Smooth muscle cell (in vitro differentiated cells): ENCODE data around the gene STPG4. TPM values are rescaled to one million over a fixed set of nuclear protein-coding genes. Genes with fewer than 3 reads are reported as not detected.

Experiments
- DNase-seq: peaks from one replicate; lab custom pipeline; 2025; ENCODE audit not compliant: unreplicated experiment; lab: John Stamatoyannopoulos, UW
- H2AFZ ChIP-seq: fragments of 200-600 bp; sonication (generic); 2 replicates; pipeline ENCODE4 v1.6.0; 2016; ENCODE audit warnings: antibody characterized with exemption, low read depth, mild to moderate bottlenecking
- H3F3A ChIP-seq: fragments of 200-600 bp; sonication (generic); 2 replicates; pipeline ENCODE4 v1.6.0; 2017; ENCODE audit warnings: antibody characterized with exemption, low read depth
- H3K27ac ChIP-seq: fragments of 200-600 bp; sonication (generic); 2 replicates; pipeline ENCODE4 v1.5.1; 2016; ENCODE audit warnings: low read depth, mild to moderate bottlenecking
- H3K27me3 ChIP-seq: fragments of 200-600 bp; sonication (generic); 2 replicates; pipeline ENCODE4 v1.6.1; 2016; ENCODE audit warnings: low read depth, mild to moderate bottlenecking
- H3K36me3 ChIP-seq: fragments of 200-600 bp; sonication (generic); 2 replicates; pipeline ENCODE4 v1.5.1; 2016; ENCODE audit warnings: low read depth
- H3K4me1 ChIP-seq: fragments of 200-600 bp; sonication (generic); 2 replicates; pipeline ENCODE4 v1.5.1; 2016; ENCODE audit warnings: low read depth
- H3K4me2 ChIP-seq: fragments of 200-600 bp; sonication (generic); 2 replicates; pipeline ENCODE4 v1.6.0; 2016; ENCODE audit warnings: mild to moderate bottlenecking
- H3K4me3 ChIP-seq: fragments of 200-600 bp; sonication (generic); 2 replicates; pipeline ENCODE4 v1.5.1; 2016; ENCODE audit warnings: mild to moderate bottlenecking
- H3K79me2 ChIP-seq: fragments of 200-600 bp; sonication (generic); 2 replicates; pipeline ENCODE4 v1.6.0; 2016; ENCODE audit warnings: low read depth, mild to moderate bottlenecking
- H3K9ac ChIP-seq: fragments of 200-600 bp; sonication (generic); 2 replicates; pipeline ENCODE4 v1.6.0; 2016; ENCODE audit warnings: low read depth
- H3K9me3 ChIP-seq: fragments of 200-600 bp; sonication (generic); replicated peaks from 2 replicates; pipeline ENCODE4 v1.5.1; 2016; ENCODE audit warnings: low read depth
- H4K20me1 ChIP-seq: fragments of 200-600 bp; sonication (generic); 2 replicates; pipeline ENCODE4 v1.6.0; 2016; ENCODE audit warnings: low read depth
- CTCF ChIP-seq: fragments of 200-600 bp; sonication (generic); IDR thresholded peaks from 2 replicates; pipeline ENCODE4 v1.5.1; 2017; ENCODE audit warnings: borderline replicate concordance, mild to moderate bottlenecking, antibody characterized with exemption; ENCODE audit not compliant: insufficient read depth, poor library complexity, severe bottlenecking
- WGBS: methylation state at CpG from one replicate; pipeline ENCODE4 v1.1.7; 2016; ENCODE audit warnings: low lambda C conversion rate; 5-methylcytosine and 5-hydroxymethylcytosine counted together
- polyA plus RNA-seq: library from polyadenylated mRNA; unstranded; fragments of >200 nt; fragmentation: Nextera tagmentation; extraction: Ambion mirVana; gene quantifications from 2 replicates; pipeline ENCODE4 v1.2.1, GENCODE V29; 2016
- total RNA-seq: library from RNA; depleted of rRNA; stranded (reverse); fragments of >200 nt; gene quantifications from 2 replicates; pipeline ENCODE4 v1.2.3, GENCODE V29; 2014

The STPG4 gene
- total and polyA plus RNA-seq, 2 experiments from 2014 or later = 0.54 TPM; not detected in 1

GRCh38 chr2:47039489-47039870 lies 115.6 kb downstream of the STPG4 start:
- H3K4me1 ChIP-seq = peaks cover 36% of the 10 kb centered on the region
- DNase-seq = no peak
- TF ChIP-seq CTCF = no peak
- H2AFZ ChIP-seq = no peak overlapping the region
- H3F3A ChIP-seq = peaks cover 7% of the 10 kb centered on the region
- no peaks in the 10 kb centered on the region for H4K20me1 ChIP-seq
- H3K27me3 ChIP-seq = no peaks in the 10 kb centered on the region
- no peak overlapping the region for H3K9ac ChIP-seq
- 98% methylated on average over 2 of the region's 2 CpGs for WGBS
- H3K4me2 ChIP-seq = no peak overlapping the region
- no peaks in the 10 kb centered on the region for H3K36me3 ChIP-seq
- no peaks in the 10 kb centered on the region for H3K79me2 ChIP-seq
- no peaks in the 10 kb centered on the region for H3K9me3 ChIP-seq
- no peak overlapping the region for H3K27ac ChIP-seq
- no peak overlapping the region for H3K4me3 ChIP-seq

GRCh38 chr2:47038656-47039488 lies 116.2 kb downstream of the STPG4 start:
- TF ChIP-seq CTCF = no peak
- H3K9ac ChIP-seq = no peak overlapping the region
- H3K4me2 ChIP-seq = no peak overlapping the region
- no peak overlapping the region for H2AFZ ChIP-seq
- H4K20me1 ChIP-seq = no peaks in the 10 kb centered on the region
- WGBS = 92% methylated on average over 9 of the region's 9 CpGs
- H3K4me1 ChIP-seq = peaks cover 42% of the 10 kb centered on the region
- no peaks in the 10 kb centered on the region for H3K9me3 ChIP-seq
- peaks cover 7% of the 10 kb centered on the region for H3F3A ChIP-seq
- no peak overlapping the region for H3K4me3 ChIP-seq
- no peaks in the 10 kb centered on the region for H3K36me3 ChIP-seq
- no peaks in the 10 kb centered on the region for H3K27me3 ChIP-seq
- DNase-seq = no peak
- H3K79me2 ChIP-seq = no peaks in the 10 kb centered on the region
- H3K27ac ChIP-seq = no peak overlapping the region

DNA sequence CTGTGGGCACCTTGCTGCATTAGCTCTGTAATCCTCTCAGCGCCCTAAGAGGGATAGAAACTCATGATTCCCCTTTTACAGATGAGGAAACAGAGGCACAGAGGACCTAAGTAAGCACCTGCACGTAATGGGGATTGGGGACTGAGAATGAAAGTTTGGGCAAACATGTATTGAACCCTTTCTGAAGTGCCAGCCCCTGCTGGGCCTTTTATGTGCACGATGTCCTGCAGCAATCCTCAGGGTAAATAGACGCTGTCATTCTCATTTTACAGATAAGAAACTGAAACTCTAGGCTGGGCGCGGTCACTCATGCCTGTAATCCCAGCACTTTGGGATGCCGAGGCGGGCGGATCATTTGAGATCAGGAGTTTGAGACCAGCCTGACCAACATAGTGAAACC lies 117.4 kb downstream of the STPG4 start:
- Histone ChIP-seq H3K4me2 (no peak overlapping the region), H3K79me2 (no peaks in the 10 kb centered on the region), H3K4me1 (peaks cover 45% of the 10 kb centered on the region), H2AFZ (no peak overlapping the region), H3K27ac (no peak overlapping the region), H3K9me3 (no peaks in the 10 kb centered on the region), H3K4me3 (no peak overlapping the region), H3K9ac (no peak overlapping the region), H4K20me1 (no peaks in the 10 kb centered on the region), H3F3A (peaks cover 14% of the 10 kb centered on the region), H3K27me3 (no peaks in the 10 kb centered on the region), H3K36me3 (no peaks in the 10 kb centered on the region)
- TF ChIP-seq CTCF = no peak
- DNase-seq = no peak
- 92% methylated on average over 9 of the region's 9 CpGs for WGBS

Other genes starting within 250 kb of the STPG4 start
- gene MCFD2, start 239.5 kb downstream of the STPG4 start, total RNA-seq = 167 and 232 TPM in 2 replicates
- 100 and 107 TPM in 2 replicates for gene MCFD2, start 239.5 kb downstream of the STPG4 start, polyA plus RNA-seq
- 10.2 and 10.6 TPM in 2 replicates for gene TTC7A, start 214.1 kb downstream of the STPG4 start, total RNA-seq
- gene TTC7A, start 214.1 kb downstream of the STPG4 start, polyA plus RNA-seq = 10.1 and 12.8 TPM in 2 replicates
- gene CALM2, start 21.2 kb upstream of the STPG4 start, total RNA-seq = 937 and 981 TPM in 2 replicates
- 930 and 1,035 TPM in 2 replicates for gene CALM2, start 21.2 kb upstream of the STPG4 start, polyA plus RNA-seq
- 23.4 and 26.3 TPM in 2 replicates for gene EPCAM, start 214.0 kb upstream of the STPG4 start, total RNA-seq
- 6.6 and 60.1 TPM in 2 replicates for gene EPCAM, start 214.0 kb upstream of the STPG4 start, polyA plus RNA-seq
- gene MSH2, start 247.8 kb upstream of the STPG4 start, total RNA-seq = 31.6 and 35.6 TPM in 2 replicates
- 18.5 and 21.3 TPM in 2 replicates for gene MSH2, start 247.8 kb upstream of the STPG4 start, polyA plus RNA-seq